ENCODE results near the gene IP6K2. TPM values are rescaled to one million over a fixed set of nuclear protein-coding genes. Genes with fewer than 3 reads are reported as not detected.

IP6K2 gene
- total and polyA plus RNA-seq, 2 of the 13 experiments (the other 11 are each of a cell fraction or from before 2014, with no cell fraction given), result 85.5 to 112 TPM

DNA sequence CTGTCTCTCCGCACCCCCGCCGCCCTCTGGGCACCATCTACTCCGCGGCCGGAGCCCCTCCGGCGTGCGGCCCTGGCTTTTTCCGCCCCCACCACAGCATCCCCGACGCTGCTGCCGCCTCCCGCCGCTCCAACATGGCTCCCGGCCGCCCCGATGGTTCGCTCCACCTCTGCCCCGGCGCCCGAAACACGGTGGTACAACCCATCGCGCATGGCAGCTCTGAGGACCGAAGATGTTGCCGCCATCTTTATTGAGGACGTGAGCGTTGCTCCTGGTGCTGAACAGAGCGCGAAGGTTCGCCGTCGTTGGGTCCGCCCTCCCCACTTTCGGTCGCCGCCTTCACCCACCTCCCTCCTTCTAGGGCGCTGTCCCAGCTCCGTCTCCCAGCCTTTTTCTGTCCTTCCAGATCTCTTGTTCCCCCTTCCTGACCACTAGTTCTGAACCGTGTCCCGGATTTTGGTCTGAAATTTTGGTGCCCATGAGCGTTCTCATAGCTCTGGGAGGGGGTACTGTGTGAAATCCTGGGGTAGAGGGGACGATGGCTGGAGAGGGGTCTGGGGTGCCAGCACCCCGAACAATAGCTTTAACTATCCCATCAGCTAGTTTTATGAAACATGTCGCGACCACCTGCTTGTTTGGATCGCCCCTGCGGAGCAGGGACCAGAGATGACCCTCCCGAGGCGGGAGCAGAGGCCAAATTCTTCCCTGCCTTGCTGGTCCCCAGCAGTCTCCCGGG is 54.1 kb downstream of the IP6K2 start, which contains the start of gene CELSR3 (continued):
- 0 out of 2 replicates have a peak, but pooled peaks have one; percentile 44 for TF ChIP-seq YEATS2 (CRISPR knock-in tag; IDR thresholded peaks at IDR 0.05; ENCODE audit: borderline replicate concordance)
- TF ChIP-seq, protein P1, sequence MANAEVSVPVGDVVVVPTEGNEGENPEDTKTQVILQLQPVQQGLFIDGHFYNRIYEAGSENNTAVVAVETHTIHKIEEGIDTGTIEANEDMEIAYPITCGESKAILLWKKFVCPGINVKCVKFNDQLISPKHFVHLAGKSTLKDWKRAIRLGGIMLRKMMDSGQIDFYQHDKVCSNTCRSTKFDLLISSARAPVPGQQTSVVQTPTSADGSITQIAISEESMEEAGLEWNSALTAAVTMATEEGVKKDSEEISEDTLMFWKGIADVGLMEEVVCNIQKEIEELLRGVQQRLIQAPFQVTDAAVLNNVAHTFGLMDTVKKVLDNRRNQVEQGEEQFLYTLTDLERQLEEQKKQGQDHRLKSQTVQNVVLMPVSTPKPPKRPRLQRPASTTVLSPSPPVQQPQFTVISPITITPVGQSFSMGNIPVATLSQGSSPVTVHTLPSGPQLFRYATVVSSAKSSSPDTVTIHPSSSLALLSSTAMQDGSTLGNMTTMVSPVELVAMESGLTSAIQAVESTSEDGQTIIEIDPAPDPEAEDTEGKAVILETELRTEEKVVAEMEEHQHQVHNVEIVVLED (CRISPR knock-in tag; IDR thresholded peaks at IDR 0.05; ENCODE audit: borderline replicate concordance), result peak; percentile 2; the same call in 1 of the 2 replicates
- peak; percentile 51; the same call in 1 of the 2 replicates for TF ChIP-seq SPEN (CRISPR knock-in tag; IDR thresholded peaks at IDR 0.05; ENCODE audit: low read depth)
- TF ChIP-seq MTF2 (CRISPR knock-in tag; IDR thresholded peaks at IDR 0.05; ENCODE audit: borderline replicate concordance), result no peak
- no peak for TF ChIP-seq ZNF207 (IDR thresholded peaks at IDR 0.05; ENCODE audit: borderline replicate concordance)
- 0 out of 2 replicates have a peak, but pooled peaks have one; percentile 0 for TF ChIP-seq ZNF558 (CRISPR knock-in tag; IDR thresholded peaks at IDR 0.05; ENCODE audit: borderline replicate concordance)
- TF ChIP-seq PRMT3 (CRISPR knock-in tag; IDR thresholded peaks at IDR 0.05; ENCODE audit: borderline replicate concordance, low read depth), result 0 out of 2 replicates have a peak, but pooled peaks have one; percentile 7
- TF ChIP-seq POLR2AphosphoS5 (IDR thresholded peaks at IDR 0.05; ENCODE audit: low read depth, low read length), result peak; percentile 44
- 0 out of 2 replicates have a peak, but pooled peaks have one; percentile 59 for TF ChIP-seq CAMTA2 (CRISPR knock-in tag; IDR thresholded peaks at IDR 0.05; ENCODE audit: borderline replicate concordance)
- no peak for TF ChIP-seq ZNF562 (CRISPR knock-in tag; IDR thresholded peaks at IDR 0.05; ENCODE audit: borderline replicate concordance)
- no peak for TF ChIP-seq RFX5 (IDR thresholded peaks at IDR 0.05; ENCODE audit: low read depth, low read length)
- TF ChIP-seq, protein P2, sequence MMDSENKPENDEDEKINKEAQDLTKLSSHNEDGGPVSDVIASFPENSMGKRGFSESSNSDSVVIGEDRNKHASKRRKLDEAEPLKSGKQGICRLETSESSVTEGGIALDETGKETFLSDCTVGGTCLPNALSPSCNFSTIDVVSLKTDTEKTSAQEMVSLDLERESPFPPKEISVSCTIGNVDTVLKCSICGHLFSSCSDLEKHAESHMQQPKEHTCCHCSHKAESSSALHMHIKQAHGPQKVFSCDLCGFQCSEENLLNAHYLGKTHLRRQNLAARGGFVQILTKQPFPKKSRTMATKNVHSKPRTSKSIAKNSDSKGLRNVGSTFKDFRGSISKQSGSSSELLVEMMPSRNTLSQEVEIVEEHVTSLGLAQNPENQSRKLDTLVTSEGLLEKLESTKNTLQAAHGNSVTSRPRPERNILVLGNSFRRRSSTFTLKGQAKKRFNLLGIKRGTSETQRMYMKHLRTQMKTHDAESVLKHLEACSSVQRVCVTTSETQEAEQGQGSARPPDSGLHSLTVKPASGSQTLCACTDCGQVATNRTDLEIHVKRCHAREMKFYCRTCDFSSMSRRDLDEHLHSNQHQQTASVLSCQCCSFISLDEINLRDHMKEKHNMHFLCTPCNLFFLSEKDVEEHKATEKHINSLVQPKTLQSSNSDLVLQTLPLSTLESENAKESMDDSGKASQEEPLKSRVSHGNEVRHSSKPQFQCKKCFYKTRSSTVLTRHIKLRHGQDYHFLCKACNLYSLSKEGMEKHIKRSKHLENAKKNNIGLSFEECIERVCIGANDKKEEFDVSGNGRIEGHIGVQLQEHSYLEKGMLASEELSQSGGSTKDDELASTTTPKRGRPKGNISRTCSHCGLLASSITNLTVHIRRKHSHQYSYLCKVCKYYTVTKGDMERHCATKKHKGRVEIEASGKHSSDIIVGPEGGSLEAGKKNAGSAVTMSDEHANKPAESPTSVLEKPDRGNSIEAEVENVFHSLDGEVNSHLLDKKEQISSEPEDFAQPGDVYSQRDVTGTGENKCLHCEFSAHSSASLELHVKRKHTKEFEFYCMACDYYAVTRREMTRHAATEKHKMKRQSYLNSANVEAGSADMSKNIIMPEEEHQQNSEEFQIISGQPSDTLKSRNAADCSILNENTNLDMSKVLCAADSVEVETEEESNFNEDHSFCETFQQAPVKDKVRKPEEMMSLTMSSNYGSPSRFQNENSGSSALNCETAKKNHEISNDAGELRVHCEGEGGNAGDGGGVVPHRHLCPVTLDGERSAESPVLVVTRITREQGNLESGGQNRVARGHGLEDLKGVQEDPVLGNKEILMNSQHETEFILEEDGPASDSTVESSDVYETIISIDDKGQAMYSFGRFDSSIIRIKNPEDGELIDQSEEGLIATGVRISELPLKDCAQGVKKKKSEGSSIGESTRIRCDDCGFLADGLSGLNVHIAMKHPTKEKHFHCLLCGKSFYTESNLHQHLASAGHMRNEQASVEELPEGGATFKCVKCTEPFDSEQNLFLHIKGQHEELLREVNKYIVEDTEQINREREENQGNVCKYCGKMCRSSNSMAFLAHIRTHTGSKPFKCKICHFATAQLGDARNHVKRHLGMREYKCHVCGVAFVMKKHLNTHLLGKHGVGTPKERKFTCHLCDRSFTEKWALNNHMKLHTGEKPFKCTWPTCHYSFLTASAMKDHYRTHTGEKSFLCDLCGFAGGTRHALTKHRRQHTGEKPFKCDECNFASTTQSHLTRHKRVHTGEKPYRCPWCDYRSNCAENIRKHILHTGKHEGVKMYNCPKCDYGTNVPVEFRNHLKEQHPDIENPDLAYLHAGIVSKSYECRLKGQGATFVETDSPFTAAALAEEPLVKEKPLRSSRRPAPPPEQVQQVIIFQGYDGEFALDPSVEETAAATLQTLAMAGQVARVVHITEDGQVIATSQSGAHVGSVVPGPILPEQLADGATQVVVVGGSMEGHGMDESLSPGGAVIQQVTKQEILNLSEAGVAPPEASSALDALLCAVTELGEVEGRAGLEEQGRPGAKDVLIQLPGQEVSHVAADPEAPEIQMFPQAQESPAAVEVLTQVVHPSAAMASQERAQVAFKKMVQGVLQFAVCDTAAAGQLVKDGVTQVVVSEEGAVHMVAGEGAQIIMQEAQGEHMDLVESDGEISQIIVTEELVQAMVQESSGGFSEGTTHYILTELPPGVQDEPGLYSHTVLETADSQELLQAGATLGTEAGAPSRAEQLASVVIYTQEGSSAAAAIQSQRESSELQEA (CRISPR knock-in tag; IDR thresholded peaks at IDR 0.05; ENCODE audit: not compliant biosample characterization), result peak; percentile 9
- TF ChIP-seq, protein P3, sequence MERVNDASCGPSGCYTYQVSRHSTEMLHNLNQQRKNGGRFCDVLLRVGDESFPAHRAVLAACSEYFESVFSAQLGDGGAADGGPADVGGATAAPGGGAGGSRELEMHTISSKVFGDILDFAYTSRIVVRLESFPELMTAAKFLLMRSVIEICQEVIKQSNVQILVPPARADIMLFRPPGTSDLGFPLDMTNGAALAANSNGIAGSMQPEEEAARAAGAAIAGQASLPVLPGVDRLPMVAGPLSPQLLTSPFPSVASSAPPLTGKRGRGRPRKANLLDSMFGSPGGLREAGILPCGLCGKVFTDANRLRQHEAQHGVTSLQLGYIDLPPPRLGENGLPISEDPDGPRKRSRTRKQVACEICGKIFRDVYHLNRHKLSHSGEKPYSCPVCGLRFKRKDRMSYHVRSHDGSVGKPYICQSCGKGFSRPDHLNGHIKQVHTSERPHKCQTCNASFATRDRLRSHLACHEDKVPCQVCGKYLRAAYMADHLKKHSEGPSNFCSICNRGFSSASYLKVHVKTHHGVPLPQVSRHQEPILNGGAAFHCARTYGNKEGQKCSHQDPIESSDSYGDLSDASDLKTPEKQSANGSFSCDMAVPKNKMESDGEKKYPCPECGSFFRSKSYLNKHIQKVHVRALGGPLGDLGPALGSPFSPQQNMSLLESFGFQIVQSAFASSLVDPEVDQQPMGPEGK (CRISPR knock-in tag; IDR thresholded peaks at IDR 0.05), result peak; percentile 14; the same call in 1 of the 2 replicates
- TF ChIP-seq AGO2 (optimal IDR thresholded peaks at IDR 0.05; ENCODE audit: low read depth, low read length), result peak; percentile 18
- 0 out of 2 replicates have a peak, but pooled peaks have one; percentile 74 for TF ChIP-seq ZNF570 (CRISPR knock-in tag; IDR thresholded peaks at IDR 0.05; ENCODE audit: borderline replicate concordance)
- peak in 1 of 2 experiments; percentile 58; a peak in 2 of 4 replicates for TF ChIP-seq POLR2A (IDR thresholded peaks at IDR 0.05; ENCODE audit: insufficient read depth in 1 of 2, low read depth in 2 of 2, low read length in 2 of 2)
- no peak for TF ChIP-seq MTA1 (CRISPR knock-in tag; IDR thresholded peaks at IDR 0.05; ENCODE audit: borderline replicate concordance)

Measured in HepG2 (cell line).